B cell (primary cell): Measurements from ENCODE around the gene POP4. TPM values are rescaled to one million over a fixed set of nuclear protein-coding genes. Genes with fewer than 3 reads are reported as not detected.
"Not testable (repeated sequence)": the region's sequence is repeated elsewhere in the genome, so short reads cannot be mapped to it uniquely, and the experiment has no call there.

Experiments used
- ATAC-seq: fragments of 200-7000 bp; cut with Tn5 transposase; one replicate; pipeline ENCODE4 v1.10.0; 2021; ENCODE audit warnings: low read depth, mild to moderate bottlenecking, moderate number of reproducible peaks, moderate library complexity
- CTCF ChIA-PET: fragments of 350-600 bp; sonication (Branson Sonifier 250); formaldehyde crosslinking; loops from one replicate; lab custom pipeline; 2021; ENCODE audit warnings: antibody characterized with exemption, inconsistent platforms; lab: Charles Lee
- POLR2A ChIA-PET: fragments of 350-600 bp; sonication (Branson Sonifier 250); formaldehyde crosslinking; loops from one replicate; lab custom pipeline; 2021; ENCODE audit warnings: antibody characterized with exemption; lab: Charles Lee
- DNase-seq: peaks from one replicate; pipeline ENCODE4 v3.0.0; 2013
- H2AFZ ChIP-seq: 2 replicates; pipeline ENCODE4 v1.6.1; 2012; ENCODE audit warnings: mild to moderate bottlenecking, low read depth, low read length; ENCODE audit not compliant: insufficient read depth, poor library complexity, severe bottlenecking
- H3K27ac ChIP-seq, 2 donors: 1 replicate in 1 of 2; 2 replicates in 1 of 2; pipeline ENCODE4 v1.5.1; 2012 to 2013; ENCODE audit warnings: low read length in 2 of 2, mild to moderate bottlenecking in 2 of 2, moderate library complexity in 1 of 2
- H3K27me3 ChIP-seq, 4 experiments: fragments of 200-600 bp in 1 of 4; sonication (generic) in 1 of 4; replicated peaks in 1 of 4; 1 replicate in 2 of 4; 2 replicates in 2 of 4; pipeline versions ENCODE4 v1.6.1 to v1.7.0; 2013 to 2016; ENCODE audit warnings: low read length in 3 of 4, mild to moderate bottlenecking in 2 of 4, mixed read lengths in 1 of 4, moderate library complexity in 1 of 4; ENCODE audit not compliant: insufficient read depth in 4 of 4, control insufficient read depth in 3 of 4; ENCODE audit errors: control extremely low read depth in 1 of 4
- H3K36me3 ChIP-seq, 2 experiments: replicated peaks in 1 of 2; 1 replicate in 1 of 2; 2 replicates in 1 of 2; pipeline versions ENCODE4 v1.6.1 to v1.7.1; 2013; ENCODE audit warnings: low read length in 1 of 2; ENCODE audit not compliant: insufficient read depth in 2 of 2, control insufficient read depth in 1 of 2; ENCODE audit errors: control extremely low read depth in 1 of 2, extremely low read depth in 1 of 2
- H3K4me1 ChIP-seq, 2 donors: fragments of 200-600 bp in 1 of 2; sonication (generic) in 1 of 2; 1 replicate in 1 of 2; 2 replicates in 1 of 2; pipeline versions ENCODE4 v1.5.1 to v1.6.1; 2013 to 2017; ENCODE audit warnings: low read length in 2 of 2; ENCODE audit not compliant: control insufficient read depth in 2 of 2, insufficient read depth in 2 of 2
- H3K4me2 ChIP-seq: replicated peaks from 2 replicates; pipeline ENCODE3; 2012; ENCODE audit warnings: mild to moderate bottlenecking, low read depth, low read length; ENCODE audit not compliant: poor library complexity, severe bottlenecking
- H3K4me3 ChIP-seq, 5 experiments: fragments of 200-600 bp in 1 of 5; sonication (generic) in 1 of 5; 1 replicate in 3 of 5; 2 replicates in 2 of 5; pipeline versions ENCODE4 v1.5.1 to v1.7.0; 2011 to 2016; ENCODE audit warnings: low read length in 4 of 5, mild to moderate bottlenecking in 4 of 5, low read depth in 2 of 5, control low read depth in 1 of 5, moderate library complexity in 1 of 5; ENCODE audit not compliant: insufficient read depth in 1 of 5; ENCODE audit errors: control extremely low read depth in 1 of 5, extremely low read depth in 1 of 5
- H3K79me2 ChIP-seq: fragments of 200-600 bp; sonication (generic); one replicate; pipeline ENCODE4 v1.6.0; 2016; ENCODE audit warnings: low read length; ENCODE audit not compliant: control insufficient read depth, insufficient read depth
- H3K9ac ChIP-seq: fragments of 200-600 bp; sonication (generic); 2 replicates; pipeline ENCODE4 v1.6.1; 2017; ENCODE audit warnings: mild to moderate bottlenecking, low read length, moderate library complexity
- H3K9me3 ChIP-seq, 3 donors: one replicate each; pipeline versions ENCODE4 v1.6.1 to v1.7.1; 2013; ENCODE audit warnings: low read length in 2 of 3; ENCODE audit not compliant: control insufficient read depth in 2 of 3, insufficient read depth in 1 of 3; ENCODE audit errors: control extremely low read depth in 1 of 3
- H4K20me1 ChIP-seq: 2 replicates; pipeline ENCODE4 v1.6.0; 2012; ENCODE audit warnings: mild to moderate bottlenecking, low read length; ENCODE audit not compliant: insufficient read depth, control insufficient read depth, poor library complexity, severe bottlenecking
- H3K27ac Mint-ChIP-seq: one replicate; pipeline ENCODE4 v1.8.0; 2021; ENCODE audit warnings: mixed read lengths
- H3K27me3 Mint-ChIP-seq: one replicate; pipeline ENCODE4 v1.8.0; 2021; ENCODE audit warnings: mixed read lengths
- H3K4me1 Mint-ChIP-seq: one replicate; pipeline ENCODE4 v1.8.0; 2021; ENCODE audit warnings: mixed read lengths
- H3K4me3 Mint-ChIP-seq: one replicate; pipeline ENCODE4 v1.8.0; 2021; ENCODE audit warnings: mixed read lengths
- H3K9me3 Mint-ChIP-seq: one replicate; pipeline ENCODE4 v1.8.0; 2022; ENCODE audit warnings: mixed read lengths; ENCODE audit not compliant: insufficient read depth
- CTCF ChIP-seq: fragments of 200-600 bp; IDR thresholded peaks from one replicate; pipeline ENCODE4 v1.8.0; 2022; ENCODE audit warnings: antibody characterized with exemption, mild to moderate bottlenecking
- WGBS: methylation state at CpG from one replicate; pipeline ENCODE4 v1.1.5; 2013; ENCODE audit warnings: missing lambda C conversion rate; ENCODE audit not compliant: insufficient coverage; 5-methylcytosine and 5-hydroxymethylcytosine counted together
- intact Hi-C: fragments of 100-400 bp; cut with micrococcal nuclease; formaldehyde crosslinking; loops from one replicate; pipeline ENCODE4 v1.10.0; 2022
- polyA plus RNA-seq: library from polyadenylated mRNA; depleted of rRNA; stranded (reverse); fragments of >200 nt; gene quantifications from 2 replicates; pipeline ENCODE4 v1.2.3, GENCODE V29; 2012
- total RNA-seq, 2 donors: library from RNA; stranded (reverse); fragments of 120-200 nt in 1 of 2; gene quantifications; 1 replicate in 1 of 2; 2 replicates in 1 of 2; pipeline versions ENCODE4 v1.2.3 to v1.2.4, GENCODE V29; 2013 to 2022

Gene POP4
- total and polyA plus RNA-seq, 2 donors (not counting 1 experiment from before 2014, with no cell fraction given), result 58.9 to 61.2 TPM

- 96% methylated on average over 5 of the region's 7 CpGs for WGBS
- H3K27ac Mint-ChIP-seq, result no peak overlapping the region
Measured at GRCh38 chr19:29626386-29626785, 20.3 kb downstream of the POP4 start.

GRCh38 chr19:29626832-29627231 lies 20.7 kb downstream of the POP4 start:
- H3K27ac Mint-ChIP-seq, H3K4me1 ChIP-seq, H3K79me2 ChIP-seq, H4K20me1 ChIP-seq, DNase-seq, H3K9me3 Mint-ChIP-seq, H3K4me2 ChIP-seq, H3K4me3 ChIP-seq, H3K9me3 ChIP-seq, H3K27me3 Mint-ChIP-seq, intact Hi-C loops, H3K36me3 ChIP-seq, H2AFZ ChIP-seq, POLR2A ChIA-PET, H3K9ac ChIP-seq, ATAC-seq, H3K4me1 Mint-ChIP-seq, H3K4me3 Mint-ChIP-seq, H3K27me3 ChIP-seq, H3K27ac ChIP-seq: not testable (repeated sequence)
- CTCF ChIA-PET, result interaction anchor here (1.3 to 1.7 kb wide), 2 partner anchors 16 to 89 kb away, joined by 3 to 4 read pairs; no protein-coding TSS in a partner anchor
- WGBS, result 93% methylated on average over 3 of the region's 9 CpGs

More at GRCh38 chr19:29626386-29626785, 20.3 kb downstream of the POP4 start:
- H3K4me1 ChIP-seq, result peaks cover 0 to 11% of the 10 kb centered on the region in 2 donors
- H3K4me2 ChIP-seq, result no peak overlapping the region
- Mint-ChIP-seq H3K4me3 (no peak overlapping the region), H3K9me3 (no peaks in the 10 kb centered on the region), H3K27me3 (peaks cover 6% of the 10 kb centered on the region), H3K4me1 (peaks cover 10% of the 10 kb centered on the region)
- no peaks in the 10 kb centered on the region for H3K9me3 ChIP-seq
- H3K9ac ChIP-seq, result no peak overlapping the region
- H3K27ac ChIP-seq, result no peak overlapping the region
- ATAC-seq (no peak), DNase-seq (no peak)
- H2AFZ ChIP-seq, result no peak overlapping the region
- no peak for TF ChIP-seq CTCF
- no peak overlapping the region for H3K4me3 ChIP-seq
- ChIA-PET CTCF (interaction anchor here (1.3 to 1.7 kb wide), 2 partner anchors 16 to 90 kb away, joined by 3 to 4 read pairs; no protein-coding TSS in a partner anchor), POLR2A (no interaction called here)
- intact Hi-C loops, result no loop called here
- H4K20me1 ChIP-seq, result no peaks in the 10 kb centered on the region
- no peaks in the 10 kb centered on the region for H3K79me2 ChIP-seq
- H3K36me3 ChIP-seq, result no peaks in the 10 kb centered on the region
- peaks cover 0 to 2% (median 0%) of the 10 kb centered on the region in 4 experiments for H3K27me3 ChIP-seq
